ENCODE data around the gene LRMDA. TPM values are rescaled to one million over a fixed set of nuclear protein-coding genes. Genes with fewer than 3 reads are reported as not detected.

LRMDA gene
- total and polyA plus RNA-seq, 2 donors (not counting 3 experiments of a cell fraction or from before 2014, with no cell fraction given): 9.7 to 18.0 TPM

- TF ChIP-seq FOS (IDR thresholded peaks at IDR 0.05; ENCODE audit: borderline replicate concordance, insufficient read depth, low read length) (no peak), CTCF (IDR thresholded peaks at IDR 0.05; ENCODE audit: extremely low read depth in 1 of 2, insufficient read depth in 1 of 2, low read depth in 1 of 2, low read length in 2 of 2) (no peak), JUN (IDR thresholded peaks at IDR 0.05; ENCODE audit: borderline replicate concordance, insufficient read depth, insufficient read length, low read depth) (no peak)
- dilution Hi-C loops (cut with MboI; ENCODE audit: extremely low pct_ligation_motif_present, low sequenced_read_pairs): no loop called here
- peaks cover 8 to 14% of the 10 kb centered on the region in 2 experiments for H3K27me3 ChIP-seq (ENCODE audit: control insufficient read depth in 2 of 2, insufficient read depth in 2 of 2, low read length in 2 of 2)
- no peaks in the 10 kb centered on the region for H3K4me1 ChIP-seq (ENCODE audit: control insufficient read depth, extremely low read depth, insufficient read depth, low read length)
- H3K79me2 ChIP-seq (ENCODE audit: control insufficient read depth, insufficient read depth, low read length): no peaks in the 10 kb centered on the region
- DNase-seq (ENCODE audit: low read depth, low spot score) (no peak), FAIRE-seq (no peak)
- no peak overlapping the region for H3K27ac ChIP-seq (ENCODE audit: insufficient read depth, low read depth, low read length)
- H3K9me1 ChIP-seq (replicated peaks; ENCODE audit: control insufficient read depth, extremely low read depth, insufficient read depth, low read length): no peaks in the 10 kb centered on the region
- ChIA-PET POLR2A (no interaction called here), CTCF (interaction anchor here (1.0 kb wide), 3 partner anchors 8 to 886 kb away, joined by 3 read pairs; no protein-coding TSS in a partner anchor)
- H3K4me2 ChIP-seq (ENCODE audit: insufficient read depth, low read length): no peak overlapping the region
- no peak overlapping the region for H3K9ac ChIP-seq (replicated peaks; ENCODE audit: extremely low read depth, insufficient read depth, low read length)
- H2AFZ ChIP-seq (ENCODE audit: low read depth, low read length): no peak overlapping the region
- H3K36me3 ChIP-seq (ENCODE audit: control insufficient read depth in 2 of 2, extremely low read depth in 1 of 2, insufficient read depth in 2 of 2, low read length in 2 of 2): no peaks in the 10 kb centered on the region
- H3K4me3 ChIP-seq (replicated peaks in 1 of 3; ENCODE audit: insufficient read depth in 1 of 3, low read depth in 1 of 3, low read length in 3 of 3): no peak overlapping the region
- intact Hi-C loops (cut with micrococcal nuclease): no loop called here
- no peaks in the 10 kb centered on the region for H4K20me1 ChIP-seq (replicated peaks; ENCODE audit: control insufficient read depth, extremely low read depth, insufficient read depth, low read length)
- H3K9me3 ChIP-seq (replicated peaks; ENCODE audit: control insufficient read depth, insufficient read depth, low read length): no peaks in the 10 kb centered on the region
- BruUV-seq (replicated peaks): no TSS peak
Measured at GRCh38 chr10:75417522-75417927, 13.9 kb upstream of the LRMDA start.

- intact Hi-C loops (cut with micrococcal nuclease): no loop called here
Measured at GRCh38 chr10:75418293-75418692, 13.1 kb upstream of the LRMDA start.

More at GRCh38 chr10:75418293-75418692, 13.1 kb upstream of the LRMDA start:
- H3K4me2 ChIP-seq (ENCODE audit: insufficient read depth, low read length): no peak overlapping the region
- H3K79me2 ChIP-seq (ENCODE audit: control insufficient read depth, insufficient read depth, low read length): no peaks in the 10 kb centered on the region
- no peaks in the 10 kb centered on the region for H3K9me3 ChIP-seq (replicated peaks; ENCODE audit: control insufficient read depth, insufficient read depth, low read length)
- ChIA-PET CTCF (no interaction called here), POLR2A (no interaction called here)
- H3K4me1 ChIP-seq (ENCODE audit: control insufficient read depth, extremely low read depth, insufficient read depth, low read length): no peaks in the 10 kb centered on the region
- no peaks in the 10 kb centered on the region for H3K9me1 ChIP-seq (replicated peaks; ENCODE audit: control insufficient read depth, extremely low read depth, insufficient read depth, low read length)
- H3K9ac ChIP-seq (replicated peaks; ENCODE audit: extremely low read depth, insufficient read depth, low read length): no peak overlapping the region
- H4K20me1 ChIP-seq (replicated peaks; ENCODE audit: control insufficient read depth, extremely low read depth, insufficient read depth, low read length): no peaks in the 10 kb centered on the region
- dilution Hi-C loops (cut with MboI; ENCODE audit: extremely low pct_ligation_motif_present, low sequenced_read_pairs): no loop called here
- DNase-seq (ENCODE audit: low read depth, low spot score) (no peak), FAIRE-seq (no peak)
- no TSS peak for BruUV-seq (replicated peaks)
- H3K27me3 ChIP-seq (ENCODE audit: control insufficient read depth in 2 of 2, insufficient read depth in 2 of 2, low read length in 2 of 2): peaks cover 8 to 13% of the 10 kb centered on the region in 2 experiments
- H3K27ac ChIP-seq (ENCODE audit: insufficient read depth, low read depth, low read length): no peak overlapping the region
- H3K4me3 ChIP-seq (replicated peaks in 1 of 3; ENCODE audit: insufficient read depth in 1 of 3, low read depth in 1 of 3, low read length in 3 of 3): no peak overlapping the region
- no peaks in the 10 kb centered on the region for H3K36me3 ChIP-seq (ENCODE audit: control insufficient read depth in 2 of 2, extremely low read depth in 1 of 2, insufficient read depth in 2 of 2, low read length in 2 of 2)
- H2AFZ ChIP-seq (ENCODE audit: low read depth, low read length): no peak overlapping the region
- TF ChIP-seq POLR2AphosphoS5 (IDR thresholded peaks at IDR 0.05; ENCODE audit: insufficient read depth, low read depth, low read length): no peak
- TF ChIP-seq POLR2A (IDR thresholded peaks at IDR 0.05; ENCODE audit: low read depth, low read length): no peak
- TF ChIP-seq CTCF (IDR thresholded peaks at IDR 0.05; ENCODE audit: extremely low read depth in 1 of 2, insufficient read depth in 1 of 2, low read depth in 1 of 2, low read length in 2 of 2): no peak
- TF ChIP-seq GATA2 (IDR thresholded peaks at IDR 0.05; ENCODE audit: insufficient read depth, insufficient read length, low read depth, low read length): no peak
- no peak for TF ChIP-seq MAX (IDR thresholded peaks at IDR 0.05; ENCODE audit: insufficient read depth, insufficient read length)
- TF ChIP-seq JUN (IDR thresholded peaks at IDR 0.05; ENCODE audit: borderline replicate concordance, insufficient read depth, insufficient read length, low read depth): no peak
- TF ChIP-seq MYC (IDR thresholded peaks at IDR 0.05; ENCODE audit: low read depth, low read length): no peak
- no peak for TF ChIP-seq FOS (IDR thresholded peaks at IDR 0.05; ENCODE audit: borderline replicate concordance, insufficient read depth, low read length)
- no peak for TF ChIP-seq EZH2 (IDR thresholded peaks at IDR 0.05; ENCODE audit: borderline replicate concordance, low read depth, low read length, severe bottlenecking)
